GM19043 (cell line): ENCODE data around the gene PANX2.
"Not testable (repeated sequence)": the region's sequence is repeated elsewhere in the genome, so short reads cannot be mapped to it uniquely, and the experiment has no call there.

Source experiments
- ATAC-seq: cut with Tn5 transposase; IDR thresholded peaks from one replicate; pipeline ENCODE4 v1.9.1; 2021; ENCODE audit warnings: low read depth; ENCODE audit not compliant: unreplicated experiment

Gene PANX2

GRCh38 chr22:50170453-50171318, at the start of gene PANX2:
TSS of gene PANX2 (plus strand) at chr22:50170731. CDS start at chr22:50170731, 0 bp downstream.
- ATAC-seq: no peak

GRCh38 chr22:50121202-50121740, 49.3 kb upstream of the PANX2 start:
- no peak for ATAC-seq

GRCh38 chr22:50123119-50123518, 47.4 kb upstream of the PANX2 start:
- ATAC-seq: no peak

- no peak for ATAC-seq
These were observed 45.5 kb upstream of the PANX2 start for GRCh38 chr22:50125029-50125428.

- no peak for ATAC-seq
These were observed 41.3 kb upstream of the PANX2 start for GRCh38 chr22:50129121-50129736.

GRCh38 chr22:50131894-50132293, 38.6 kb upstream of the PANX2 start:
- ATAC-seq: no peak

- ATAC-seq: no peak
These were observed 36.0 kb upstream of the PANX2 start for GRCh38 chr22:50134481-50134880.

- ATAC-seq: no peak
These were observed 33.9 kb upstream of the PANX2 start for GRCh38 chr22:50136581-50137015.

- not testable (repeated sequence) for ATAC-seq
These were observed 33.3 kb upstream of the PANX2 start for GRCh38 chr22:50137277-50137676.

GRCh38 chr22:50138041-50138440, 32.5 kb upstream of the PANX2 start:
- ATAC-seq: no peak

GRCh38 chr22:50138988-50139387, 31.5 kb upstream of the PANX2 start:
- ATAC-seq: no peak

- ATAC-seq: no peak
These were observed 30.6 kb upstream of the PANX2 start for GRCh38 chr22:50139843-50140415.

GRCh38 chr22:50140615-50141014, 29.9 kb upstream of the PANX2 start:
- no peak for ATAC-seq

- ATAC-seq: no peak
These were observed 29.1 kb upstream of the PANX2 start for GRCh38 chr22:50141462-50141861.

- ATAC-seq: no peak
These were observed 28.6 kb upstream of the PANX2 start for GRCh38 chr22:50141891-50142363.

- ATAC-seq: no peak
These were observed 27.4 kb upstream of the PANX2 start for GRCh38 chr22:50143096-50143495.

GRCh38 chr22:50144005-50144614, 26.4 kb upstream of the PANX2 start:
- ATAC-seq: no peak

GRCh38 chr22:50145721-50146438, 24.7 kb upstream of the PANX2 start:
- ATAC-seq: no peak

- no peak for ATAC-seq
These were observed 23.9 kb upstream of the PANX2 start for GRCh38 chr22:50146439-50147238.
